Spleen (tissue), 11 donors: ENCODE results near the gene STAT1. TPM values are rescaled to one million over a fixed set of nuclear protein-coding genes. Genes with fewer than 3 reads are reported as not detected.

Source experiments
- DNase-seq: peaks from one replicate; pipeline ENCODE4 v3.0.0-alpha.2; 2020
- H3K27ac ChIP-seq, 8 donors: fragments of 200-600 bp; sonication (generic) in 7 of 8; 1 replicate in 4 of 8; 2 replicates in 4 of 8; pipeline versions ENCODE4 v1.5.0 to v1.8.0; 2016 to 2021; ENCODE audit warnings: inconsistent platforms in 4 of 8, mild to moderate bottlenecking in 4 of 8, moderate library complexity in 1 of 8
- H3K27me3 ChIP-seq, 7 donors: fragments of 200-600 bp; sonication (generic) in 6 of 7; replicated peaks in 1 of 7; 1 replicate in 4 of 7; 2 replicates in 3 of 7; pipeline versions ENCODE4 v1.5.0 to v1.8.0; 2016 to 2021; ENCODE audit warnings: inconsistent platforms in 3 of 7, mild to moderate bottlenecking in 1 of 7
- H3K36me3 ChIP-seq, 6 donors: fragments of 200-600 bp; sonication (generic) in 5 of 6; 1 replicate in 4 of 6; 2 replicates in 2 of 6; pipeline versions ENCODE4 v1.5.0 to v1.8.0; 2016 to 2021; ENCODE audit warnings: inconsistent platforms in 2 of 6
- H3K4me1 ChIP-seq, 6 donors: fragments of 200-600 bp; sonication (generic) in 5 of 6; 1 replicate in 3 of 6; 2 replicates in 3 of 6; pipeline versions ENCODE4 v1.5.0 to v1.8.0; 2016 to 2021; ENCODE audit warnings: inconsistent platforms in 3 of 6
- H3K4me3 ChIP-seq, 8 donors: fragments of 200-600 bp; sonication (generic) in 7 of 8; 1 replicate in 4 of 8; 2 replicates in 4 of 8; pipeline versions ENCODE4 v1.5.0 to v1.8.0; 2016 to 2021; ENCODE audit warnings: inconsistent platforms in 4 of 8, mild to moderate bottlenecking in 4 of 8, moderate library complexity in 2 of 8
- H3K9me3 ChIP-seq, 8 donors: fragments of 200-600 bp; sonication (generic) in 7 of 8; 1 replicate in 4 of 8; 2 replicates in 4 of 8; pipeline versions ENCODE4 v1.5.0 to v1.8.0; 2016 to 2021; ENCODE audit warnings: inconsistent platforms in 4 of 8
- CTCF ChIP-seq, 11 experiments: fragments of 200-600 bp in 7 of 11; fragments of 450-650 bp in 4 of 11; sonication (generic) in 4 of 11; IDR thresholded peaks in 8 of 11; conservative IDR thresholded peaks in 3 of 11; 1 replicate in 7 of 11; 2 replicates in 4 of 11; pipeline versions ENCODE4 v1.4.0 to v1.8.0; 2016 to 2021; ENCODE audit warnings: antibody characterized with exemption in 11 of 11, inconsistent platforms in 4 of 11, mild to moderate bottlenecking in 1 of 11
- POLR2A ChIP-seq, 3 donors: fragments of 450-650 bp; IDR thresholded peaks; one replicate each; pipeline ENCODE4 v1.5.1; 2017; ENCODE audit warnings: antibody characterized with exemption in 3 of 3, mild to moderate bottlenecking in 1 of 3
- POLR2AphosphoS5 ChIP-seq, 3 donors: sonication (generic); formaldehyde crosslinking; IDR thresholded peaks; one replicate each; pipeline ENCODE4 v1.5.1; 2017; ENCODE audit warnings: antibody characterized with exemption in 3 of 3
- WGBS, 5 donors: extraction: QIAGEN DNeasy Blood & Tissue Kit in 3 of 5; methylation state at CpG; one replicate each; pipeline versions ENCODE4 v1.1.5 to v1.1.7; 2013 to 2018; 5-methylcytosine and 5-hydroxymethylcytosine counted together
- intact Hi-C: fragments of 100-400 bp; cut with DNase I; formaldehyde crosslinking; loops from one replicate; pipeline ENCODE4 v1.15.0; 2023; ENCODE audit warnings: low total_unique reads
- polyA plus RNA-seq, 3 donors: library from polyadenylated mRNA; stranded (reverse); fragments of 200-250 nt; gene quantifications; one replicate each; pipeline ENCODE4 v1.2.1, GENCODE V29; 2013
- total RNA-seq, 7 donors: library from RNA; depleted of rRNA in 3 of 7; stranded (reverse); fragments of >200 nt in 3 of 7; fragmentation: NEBNext Ultra II Directional in 4 of 7; extraction: Animal tissue kit (Norgen Biotek cat#: 25700) in 4 of 7; gene quantifications; one replicate each; pipeline versions ENCODE4 v1.1.0 to v1.2.1, GENCODE V29; 2016 to 2021
- donor health status: healthy with polysubstance abuse.
- donor health status: DM: no; HTN: no; CAD: no; lungs with moderate emphysema.
- donor health status: DM: no; HTN: no; CAD: no.
- donor health status: Bipolar disorder and iron deficiency.
- donor health status: healthy.
- donor health status: DM: no; HTN: no; CAD: no.
- donor health status: DM: yes; HTN: yes; CAD: no.

Gene STAT1
- total and polyA plus RNA-seq, 10 donors = 19.5 to 246 (median 119) TPM

- Histone ChIP-seq H3K9me3 (no peaks in the 10 kb centered on the region), H3K4me3 (peak overlapping the region; percentile 88 to 99 (median 94)), H3K27me3 (no peaks in the 10 kb centered on the region), H3K36me3 (peaks cover 0 to 49% (median 20%) of the 10 kb centered on the region in 6 donors), H3K27ac (peak overlapping the region; percentile 86 to 97 (median 95)), H3K4me1 (peaks cover 48 to 78% (median 67%) of the 10 kb centered on the region in 6 donors)
- TF ChIP-seq CTCF (IDR thresholded peaks at IDR 0.05 in 8 of 11, conservative IDR thresholded peaks at IDR 0.05 in 3 of 11) = no peak
- TF ChIP-seq POLR2AphosphoS5 (IDR thresholded peaks at IDR 0.05) = no peak
- TF ChIP-seq POLR2A (IDR thresholded peaks at IDR 0.05) = no peak
- intact Hi-C loops = no loop called here
- WGBS, 5 donors = 19 to 32% (median 26%) methylated on average over 14 of the region's 14 CpGs
- no peak for DNase-seq
Observed at GRCh38 chr2:191012845-191013681, 908 bp downstream of the STAT1 start.

- peaks cover 3 to 57% (median 27%) of the 10 kb centered on the region in 6 donors for H3K36me3 ChIP-seq
- H3K4me1 ChIP-seq = peaks cover 48 to 80% (median 70%) of the 10 kb centered on the region in 6 donors
- no peaks in the 10 kb centered on the region for H3K9me3 ChIP-seq
- no peak for TF ChIP-seq POLR2A (IDR thresholded peaks at IDR 0.05)
- no peak for TF ChIP-seq CTCF (IDR thresholded peaks at IDR 0.05 in 8 of 11, conservative IDR thresholded peaks at IDR 0.05 in 3 of 11)
- no peak for TF ChIP-seq POLR2AphosphoS5 (IDR thresholded peaks at IDR 0.05)
- peak overlapping the region in 7 of 8 donors; percentile 89 to 97 (median 96) for H3K27ac ChIP-seq
- WGBS, 5 donors = 75 to 100% (median 82%) methylated on average over 3 of the region's 3 CpGs
- H3K4me3 ChIP-seq = peak overlapping the region; percentile 88 to 99 (median 94)
- intact Hi-C loops = no loop called here
- no peak for DNase-seq
- H3K27me3 ChIP-seq = no peaks in the 10 kb centered on the region
Observed at GRCh38 chr2:191012346-191012745, 1.6 kb downstream of the STAT1 start.

DNA sequence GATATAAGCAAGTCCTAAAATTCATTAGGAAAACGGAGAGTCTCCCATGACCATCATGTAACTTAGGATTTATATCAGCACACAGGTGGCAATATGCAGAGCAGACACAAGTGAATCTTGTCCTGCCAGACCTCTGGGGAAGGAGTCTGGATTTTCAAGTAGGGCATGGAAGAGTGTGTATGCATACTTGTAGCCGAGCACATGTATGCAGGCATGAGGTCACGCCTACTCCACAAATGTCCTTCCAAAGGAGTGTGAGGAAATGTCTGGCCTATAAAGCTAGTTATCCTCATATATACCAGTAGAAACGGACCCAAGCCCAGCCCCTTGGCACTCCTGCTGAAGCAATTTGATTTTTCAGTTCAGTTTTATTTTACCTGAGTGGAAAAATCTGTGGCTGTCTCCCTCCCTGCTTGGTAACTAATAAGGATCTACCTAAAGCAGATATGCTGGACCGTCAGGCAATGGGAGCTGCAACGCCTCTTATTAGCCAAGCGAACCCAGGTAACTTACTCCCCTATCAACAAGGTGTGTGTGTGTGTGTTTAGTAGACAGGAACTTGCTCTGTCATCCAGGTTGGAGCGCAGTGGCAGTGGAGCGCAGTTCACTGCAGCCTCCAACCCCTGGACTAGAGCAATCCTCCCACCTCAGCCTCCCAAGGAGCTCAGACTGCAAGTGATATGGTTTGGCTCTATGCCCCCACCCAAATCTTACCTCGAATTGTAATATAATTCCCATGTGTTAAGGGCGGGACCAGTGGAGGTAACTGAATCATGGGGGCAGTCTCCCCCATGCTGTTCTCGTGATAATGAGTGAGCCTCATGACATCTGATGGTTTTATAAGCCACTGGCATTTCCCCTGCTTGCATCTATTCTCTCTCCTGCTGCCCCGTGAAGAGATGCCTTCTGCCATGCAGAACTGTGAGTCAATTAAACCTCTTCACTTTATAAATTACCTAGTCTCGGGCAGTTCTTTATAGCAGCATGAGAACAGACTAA, 2.8 kb downstream of the STAT1 start:
- no peaks in the 10 kb centered on the region for H3K9me3 ChIP-seq
- H3K36me3 ChIP-seq = peaks cover 3 to 68% (median 39%) of the 10 kb centered on the region in 6 donors
- 70 to 80% (median 78%) methylated on average over 14 of the region's 14 CpGs for WGBS, 5 donors
- peaks cover 48 to 92% (median 70%) of the 10 kb centered on the region in 6 donors for H3K4me1 ChIP-seq
- no peaks in the 10 kb centered on the region for H3K27me3 ChIP-seq
- TF ChIP-seq CTCF (IDR thresholded peaks at IDR 0.05 in 8 of 11, conservative IDR thresholded peaks at IDR 0.05 in 3 of 11) (no peak), POLR2A (IDR thresholded peaks at IDR 0.05) (no peak), POLR2AphosphoS5 (IDR thresholded peaks at IDR 0.05) (no peak)
- peak overlapping the region in 6 of 8 donors; percentile 88 to 98 (median 94) for H3K4me3 ChIP-seq
- peak overlapping the region in 6 of 8 donors; percentile 4 to 97 (median 55) for H3K27ac ChIP-seq
- intact Hi-C loops = no loop called here
- no peak for DNase-seq
